ENCODE data around the gene CFAP210. TPM values are rescaled to one million over a fixed set of nuclear protein-coding genes. Genes with fewer than 3 reads are reported as not detected.

CFAP210 gene
- total and polyA plus RNA-seq, 9 of the 15 experiments (the other 6 are each of a cell fraction or from before 2014, with no cell fraction given), result 0.75 to 3.6 (median 1.3) TPM

DNA sequence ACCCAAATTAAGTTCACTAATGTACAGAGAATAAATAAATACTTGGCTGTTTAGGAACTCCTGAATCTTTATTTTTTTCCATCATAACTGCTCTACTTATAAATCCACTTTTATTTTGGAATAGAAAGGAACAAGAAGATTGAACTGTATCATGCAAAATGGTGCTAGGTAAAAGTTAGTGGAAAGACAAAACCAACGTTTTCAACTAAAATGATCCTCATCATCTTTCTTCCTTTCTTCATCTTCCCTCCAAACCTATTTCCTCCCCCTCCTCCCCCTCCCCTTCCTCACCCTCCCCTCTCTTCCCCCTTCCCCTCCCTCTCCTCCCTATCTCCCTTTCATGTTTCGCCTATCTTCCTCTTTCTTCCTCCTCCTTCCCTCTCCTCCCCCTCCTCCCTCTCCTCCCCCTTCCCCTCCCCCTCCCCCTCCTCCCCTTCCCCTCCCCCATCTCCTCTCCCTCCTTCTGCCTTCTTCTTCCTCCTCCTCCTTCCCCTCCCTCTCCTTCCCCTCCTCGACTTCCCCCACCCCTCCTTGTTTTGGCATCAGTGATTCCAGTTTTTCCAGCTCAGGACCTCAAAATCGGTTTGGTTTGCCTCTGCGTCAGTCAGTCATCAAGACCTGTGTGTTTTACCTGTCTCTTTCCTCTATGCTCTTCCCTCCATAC is 44.5 kb upstream of the CFAP210 start:
- Histone ChIP-seq H4K20me1 (replicated peaks; ENCODE audit: control insufficient read depth, insufficient read depth, low read length) (no peaks in the 10 kb centered on the region), H3K9me1 (ENCODE audit: control insufficient read depth, insufficient read depth, low read length) (no peaks in the 10 kb centered on the region), H3K27ac (ENCODE audit: extremely low read depth, low read depth, low read length) (no peak overlapping the region), H3K27me3 (ENCODE audit: control insufficient read depth in 2 of 2, insufficient read depth in 2 of 2, low read length in 2 of 2) (no peaks in the 10 kb centered on the region), H3K4me1 (replicated peaks in 1 of 2; ENCODE audit: control insufficient read depth in 2 of 2, insufficient read depth in 2 of 2, low read length in 2 of 2) (peaks cover 11 to 22% of the 10 kb centered on the region in 2 experiments), H2AFZ (ENCODE audit: low read depth, low read length) (no peak overlapping the region), H3K79me2 (ENCODE audit: control insufficient read depth, insufficient read depth, low read length) (peaks cover 53% of the 10 kb centered on the region), H3K9me3 (replicated peaks; ENCODE audit: control insufficient read depth, insufficient read depth, low read depth, low read length) (no peaks in the 10 kb centered on the region), H3K4me3 (no peak overlapping the region), H3K36me3 (ENCODE audit: control insufficient read depth, insufficient read depth, low read length) (peaks cover 55% of the 10 kb centered on the region), H3K4me2 (ENCODE audit: insufficient read depth, low read length) (no peak overlapping the region), H3K9ac (ENCODE audit: insufficient read depth in 1 of 2, low read depth in 2 of 2, low read length in 2 of 2) (no peak overlapping the region)
- ChIA-PET CTCF (ENCODE audit: low intra/inter-chr PET ratio) (no interaction called here), POLR2A (interaction anchor here (0.5 to 8.3 kb wide), 4 partner anchors 7 to 322 kb away, joined by 3 to 51 read pairs (median 20); partner anchors contain the start of gene METTL5)
- DNase-seq (ENCODE audit: extremely low read depth in 1 of 4, low spot score in 3 of 4) (no peak), FAIRE-seq (no peak), ATAC-seq (no peak)
- intact Hi-C loops (cut with micrococcal nuclease) (no loop called here), in situ Hi-C loops (cut with MboI) (no loop called here)
- BruUV-seq (replicated peaks), result no TSS peak
- WGBS (ENCODE audit: insufficient coverage, low coverage, missing lambda C conversion rate), result 67% methylated on average over 3 of the region's 5 CpGs
- no peak for TF ChIP-seq FOXK1 (CRISPR knock-in tag; IDR thresholded peaks at IDR 0.05; ENCODE audit: borderline replicate concordance)
- TF ChIP-seq, protein P1, sequence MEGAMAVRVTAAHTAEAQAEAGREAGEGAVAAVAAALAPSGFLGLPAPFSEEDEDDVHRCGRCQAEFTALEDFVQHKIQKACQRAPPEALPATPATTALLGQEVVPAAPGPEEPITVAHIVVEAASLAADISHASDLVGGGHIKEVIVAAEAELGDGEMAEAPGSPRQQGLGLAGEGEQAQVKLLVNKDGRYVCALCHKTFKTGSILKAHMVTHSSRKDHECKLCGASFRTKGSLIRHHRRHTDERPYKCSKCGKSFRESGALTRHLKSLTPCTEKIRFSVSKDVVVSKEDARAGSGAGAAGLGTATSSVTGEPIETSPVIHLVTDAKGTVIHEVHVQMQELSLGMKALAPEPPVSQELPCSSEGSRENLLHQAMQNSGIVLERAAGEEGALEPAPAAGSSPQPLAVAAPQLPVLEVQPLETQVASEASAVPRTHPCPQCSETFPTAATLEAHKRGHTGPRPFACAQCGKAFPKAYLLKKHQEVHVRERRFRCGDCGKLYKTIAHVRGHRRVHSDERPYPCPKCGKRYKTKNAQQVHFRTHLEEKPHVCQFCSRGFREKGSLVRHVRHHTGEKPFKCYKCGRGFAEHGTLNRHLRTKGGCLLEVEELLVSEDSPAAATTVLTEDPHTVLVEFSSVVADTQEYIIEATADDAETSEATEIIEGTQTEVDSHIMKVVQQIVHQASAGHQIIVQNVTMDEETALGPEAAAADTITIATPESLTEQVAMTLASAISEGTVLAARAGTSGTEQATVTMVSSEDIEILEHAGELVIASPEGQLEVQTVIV (CRISPR knock-in tag; IDR thresholded peaks at IDR 0.05; ENCODE audit: borderline replicate concordance), result no peak
- TF ChIP-seq STAT6 (CRISPR knock-in tag; IDR thresholded peaks at IDR 0.05), result no peak
- TF ChIP-seq ZNF263 (CRISPR knock-in tag; IDR thresholded peaks at IDR 0.05; ENCODE audit: borderline replicate concordance), result peak; percentile 43; the same call in 1 of the 2 replicates
- no peak for TF ChIP-seq HMG20A (CRISPR knock-in tag; conservative IDR thresholded peaks at IDR 0.05)
- TF ChIP-seq HNRNPK (IDR thresholded peaks at IDR 0.05; ENCODE audit: low read depth, low read length, poor library complexity, severe bottlenecking), result peak; percentile 99
- TF ChIP-seq MITF (IDR thresholded peaks at IDR 0.05), result no peak
- no peak for TF ChIP-seq STAT5B (CRISPR knock-in tag; IDR thresholded peaks at IDR 0.05)
- TF ChIP-seq, protein P2, sequence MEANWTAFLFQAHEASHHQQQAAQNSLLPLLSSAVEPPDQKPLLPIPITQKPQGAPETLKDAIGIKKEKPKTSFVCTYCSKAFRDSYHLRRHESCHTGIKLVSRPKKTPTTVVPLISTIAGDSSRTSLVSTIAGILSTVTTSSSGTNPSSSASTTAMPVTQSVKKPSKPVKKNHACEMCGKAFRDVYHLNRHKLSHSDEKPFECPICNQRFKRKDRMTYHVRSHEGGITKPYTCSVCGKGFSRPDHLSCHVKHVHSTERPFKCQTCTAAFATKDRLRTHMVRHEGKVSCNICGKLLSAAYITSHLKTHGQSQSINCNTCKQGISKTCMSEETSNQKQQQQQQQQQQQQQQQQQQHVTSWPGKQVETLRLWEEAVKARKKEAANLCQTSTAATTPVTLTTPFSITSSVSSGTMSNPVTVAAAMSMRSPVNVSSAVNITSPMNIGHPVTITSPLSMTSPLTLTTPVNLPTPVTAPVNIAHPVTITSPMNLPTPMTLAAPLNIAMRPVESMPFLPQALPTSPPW (CRISPR knock-in tag; IDR thresholded peaks at IDR 0.05), result peak; percentile 43; the same call in 1 of the 2 replicates
- TF ChIP-seq FOXP4 (CRISPR knock-in tag; IDR thresholded peaks at IDR 0.05; ENCODE audit: borderline replicate concordance), result no peak
